ENCODE results near the gene TMEM151B.
A peak's percentile ranks its signal among the peaks of the same experiment; 100 is the strongest.

TMEM151B gene

DNA sequence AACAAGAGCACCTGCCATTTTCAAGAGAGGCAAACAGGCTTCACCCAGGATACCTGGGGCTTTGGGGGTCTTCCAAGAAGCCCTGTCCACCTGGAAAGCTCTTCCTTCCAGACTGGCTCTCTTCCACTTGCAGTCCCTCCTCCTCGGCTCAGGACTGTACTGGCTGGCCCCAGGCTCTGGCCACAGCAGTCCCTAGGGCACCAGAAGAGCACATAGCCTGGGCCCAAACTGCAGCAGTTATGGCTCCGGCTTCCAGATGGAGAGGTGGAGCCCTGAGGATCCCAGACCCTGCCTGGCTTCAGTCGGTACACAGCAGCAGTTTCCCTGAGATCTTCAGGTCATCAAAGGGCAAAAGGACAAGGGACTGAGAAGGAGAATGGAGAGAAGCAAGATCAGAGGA lies 11.3 kb upstream of the TMEM151B start:
- H3K27ac ChIP-seq = no peak overlapping the region
- TF ChIP-seq, protein P1, sequence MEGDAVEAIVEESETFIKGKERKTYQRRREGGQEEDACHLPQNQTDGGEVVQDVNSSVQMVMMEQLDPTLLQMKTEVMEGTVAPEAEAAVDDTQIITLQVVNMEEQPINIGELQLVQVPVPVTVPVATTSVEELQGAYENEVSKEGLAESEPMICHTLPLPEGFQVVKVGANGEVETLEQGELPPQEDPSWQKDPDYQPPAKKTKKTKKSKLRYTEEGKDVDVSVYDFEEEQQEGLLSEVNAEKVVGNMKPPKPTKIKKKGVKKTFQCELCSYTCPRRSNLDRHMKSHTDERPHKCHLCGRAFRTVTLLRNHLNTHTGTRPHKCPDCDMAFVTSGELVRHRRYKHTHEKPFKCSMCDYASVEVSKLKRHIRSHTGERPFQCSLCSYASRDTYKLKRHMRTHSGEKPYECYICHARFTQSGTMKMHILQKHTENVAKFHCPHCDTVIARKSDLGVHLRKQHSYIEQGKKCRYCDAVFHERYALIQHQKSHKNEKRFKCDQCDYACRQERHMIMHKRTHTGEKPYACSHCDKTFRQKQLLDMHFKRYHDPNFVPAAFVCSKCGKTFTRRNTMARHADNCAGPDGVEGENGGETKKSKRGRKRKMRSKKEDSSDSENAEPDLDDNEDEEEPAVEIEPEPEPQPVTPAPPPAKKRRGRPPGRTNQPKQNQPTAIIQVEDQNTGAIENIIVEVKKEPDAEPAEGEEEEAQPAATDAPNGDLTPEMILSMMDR (conservative IDR thresholded peaks at IDR 0.05) = no peak

DNA sequence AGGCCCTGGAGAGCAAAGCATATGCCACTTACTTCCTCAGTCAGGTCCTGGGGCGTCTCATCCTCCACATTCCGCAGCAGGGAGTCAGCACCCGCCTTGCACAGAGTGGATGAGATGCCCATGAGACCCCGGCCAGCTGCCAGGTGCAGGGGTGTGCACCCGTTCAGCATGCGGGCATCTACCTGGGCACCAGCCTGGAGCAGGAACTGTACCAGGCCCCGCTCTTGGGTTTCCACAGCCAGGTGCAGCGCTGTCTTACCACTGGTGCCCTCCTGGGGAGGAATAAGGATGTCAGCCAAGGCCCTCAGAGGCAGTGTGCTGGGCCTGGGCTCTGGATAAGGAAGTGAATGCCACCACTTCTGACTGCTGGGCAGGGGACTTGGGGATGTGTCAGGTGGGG lies 10.2 kb upstream of the TMEM151B start:
- TF ChIP-seq, protein P1 (conservative IDR thresholded peaks at IDR 0.05) = no peak
- H3K27ac ChIP-seq = no peak overlapping the region

DNA sequence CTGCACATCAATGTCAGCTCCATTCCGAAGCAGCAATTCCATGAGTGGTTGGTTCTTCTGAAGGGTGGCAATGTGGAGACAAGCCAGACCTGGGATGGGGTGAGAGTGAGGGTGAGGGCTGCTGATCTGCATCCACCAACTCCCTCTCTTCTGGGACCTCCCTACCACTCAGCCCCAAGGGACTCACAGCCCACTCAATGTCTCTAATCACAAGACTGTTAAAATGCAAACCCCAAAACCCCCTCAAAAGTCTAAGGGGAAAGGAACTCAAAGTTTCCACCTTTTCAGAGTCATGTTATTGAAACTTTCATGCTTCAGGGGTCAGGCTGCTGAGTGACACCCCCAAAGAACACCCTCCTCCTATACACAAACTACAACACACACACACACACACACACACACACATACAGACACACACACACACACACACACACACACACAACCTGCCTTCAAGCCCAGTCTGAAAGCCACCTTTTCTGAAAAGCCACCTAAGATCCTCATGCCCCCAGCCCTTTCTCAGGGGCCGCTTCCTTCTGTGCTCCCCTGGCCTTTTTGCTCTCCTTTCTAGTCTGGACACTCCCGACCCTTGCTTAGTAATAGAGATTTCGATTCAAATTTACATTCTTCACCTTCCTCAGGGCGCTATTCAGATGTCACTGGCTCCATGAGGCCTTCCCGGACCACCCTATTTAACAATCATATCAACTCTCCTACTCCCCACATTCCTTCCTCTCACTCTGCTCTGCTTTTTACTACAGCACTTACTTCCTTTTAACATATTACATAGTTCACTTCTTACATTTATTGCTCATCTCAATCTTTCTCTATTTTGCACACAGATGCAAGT lies 9.6 kb upstream of the TMEM151B start:
- TF ChIP-seq, protein P1 (conservative IDR thresholded peaks at IDR 0.05) = no peak
- H3K27ac ChIP-seq = no peak overlapping the region

DNA sequence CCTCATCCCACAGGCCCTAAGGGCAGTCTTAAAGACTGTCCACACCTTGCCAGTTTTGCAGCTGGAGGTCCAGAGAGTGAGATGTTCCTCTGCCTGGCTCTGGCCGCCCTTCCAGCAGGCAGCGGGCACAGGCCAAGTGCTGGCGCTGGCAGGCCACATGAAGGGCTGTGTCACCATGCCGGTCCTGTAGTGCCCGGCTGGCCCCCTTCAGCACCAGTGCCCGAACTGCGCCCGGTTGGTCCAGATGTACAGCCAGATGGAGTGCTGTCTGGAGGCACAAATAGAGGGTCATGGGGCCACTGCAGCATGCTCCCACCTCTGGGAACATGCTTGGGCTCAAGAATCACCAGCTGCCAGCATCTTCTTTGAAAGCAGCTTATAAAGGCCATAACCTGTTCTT lies 8.7 kb upstream of the TMEM151B start:
- H3K27ac ChIP-seq = no peak overlapping the region
- TF ChIP-seq, protein P1 (conservative IDR thresholded peaks at IDR 0.05) = no peak

DNA sequence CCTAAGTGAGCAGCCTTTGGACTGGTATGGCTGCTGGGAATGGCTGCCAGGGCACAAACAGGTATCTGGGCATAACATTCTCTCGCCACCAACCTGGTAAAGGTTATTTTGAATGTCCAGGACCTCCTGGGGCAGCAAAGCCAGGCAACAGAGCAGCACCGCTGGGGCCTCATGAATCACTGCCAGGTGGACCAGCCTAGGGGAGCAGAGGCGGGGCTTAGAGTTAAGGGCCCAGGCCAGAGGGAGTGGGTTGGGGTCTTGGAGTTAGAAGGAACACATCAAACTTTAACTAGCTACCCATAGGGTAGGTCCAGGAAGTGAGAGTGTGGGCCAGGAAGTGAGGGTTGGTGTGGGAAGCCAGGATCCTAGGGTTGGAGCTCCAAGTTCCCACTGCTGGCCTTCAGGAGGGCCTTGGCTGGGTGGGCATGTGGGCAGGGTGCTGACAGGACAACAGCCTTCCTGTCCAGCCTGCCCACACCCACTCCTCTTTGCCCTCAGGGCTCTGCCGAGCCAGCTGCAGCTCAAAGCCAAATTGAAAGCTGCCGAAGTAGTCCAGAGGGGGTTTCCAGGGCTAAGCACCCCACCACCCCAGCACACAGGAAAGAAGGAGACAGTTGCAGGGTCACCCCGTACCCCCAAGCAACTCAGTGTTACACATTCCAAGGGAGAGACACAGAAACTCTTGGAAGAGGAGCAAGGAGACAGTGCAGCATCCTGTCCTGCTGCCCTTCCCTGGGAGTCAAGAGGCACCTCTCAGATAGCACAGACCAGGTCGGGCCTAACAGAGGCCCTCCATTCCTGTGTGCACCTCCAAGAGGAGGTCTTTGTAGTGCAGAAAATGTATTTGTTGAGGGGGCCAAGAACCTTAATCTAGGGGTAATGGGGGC lies 7.5 kb upstream of the TMEM151B start:
- no peak overlapping the region; the same call in 1 of the 2 replicates for H3K27ac ChIP-seq
- TF ChIP-seq, protein P1 (conservative IDR thresholded peaks at IDR 0.05) = no peak

DNA sequence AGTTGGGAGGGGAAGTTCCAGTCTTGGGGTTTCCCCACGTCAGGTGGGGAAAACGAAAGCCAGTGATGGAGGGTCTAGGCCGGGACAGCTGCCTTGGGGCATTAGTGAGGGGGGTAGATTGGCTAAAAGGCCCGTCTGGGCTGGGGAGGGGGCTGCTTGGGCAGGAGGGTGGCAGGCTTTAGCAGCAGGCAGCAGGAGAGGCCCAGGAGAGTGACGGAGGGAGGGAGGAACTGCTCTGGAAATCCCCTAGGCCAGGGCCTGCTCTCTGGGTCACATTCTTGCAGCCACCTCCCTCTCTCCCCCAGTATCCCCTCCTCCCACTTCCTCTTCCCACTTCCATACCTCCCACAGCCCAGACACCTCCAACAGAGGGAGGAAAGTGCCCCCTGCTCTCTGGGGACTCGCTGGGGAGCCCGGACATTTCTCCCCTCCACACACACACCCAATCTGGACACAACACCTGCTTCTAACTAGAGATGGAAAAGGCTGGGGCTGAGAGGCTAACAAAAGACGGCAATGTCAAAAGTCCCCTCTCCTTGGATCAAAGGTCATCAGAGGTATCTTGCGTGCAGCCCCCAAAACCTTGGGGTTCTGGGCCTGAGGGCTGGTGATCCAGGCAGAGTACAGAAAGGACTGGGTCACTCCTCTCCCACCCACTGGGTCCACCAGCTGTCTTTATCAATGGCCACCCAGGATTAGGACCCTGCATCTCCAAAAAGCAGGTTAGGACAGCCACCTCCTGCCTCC lies 6.7 kb upstream of the TMEM151B start:
- H3K27ac ChIP-seq = peak overlapping the region; percentile 85; the same call in 1 of the 2 replicates
- TF ChIP-seq, protein P1 (conservative IDR thresholded peaks at IDR 0.05) = no peak

All from VCaP (cell line).